ENCODE measurements around the gene GUCY1A1. TPM values are rescaled to one million over a fixed set of nuclear protein-coding genes. Genes with fewer than 3 reads are reported as not detected.

Gene GUCY1A1
- polyA plus RNA-seq, 3 donors from 2014 or later = 6.1 to 15.8 (median 12.6) TPM

DNA sequence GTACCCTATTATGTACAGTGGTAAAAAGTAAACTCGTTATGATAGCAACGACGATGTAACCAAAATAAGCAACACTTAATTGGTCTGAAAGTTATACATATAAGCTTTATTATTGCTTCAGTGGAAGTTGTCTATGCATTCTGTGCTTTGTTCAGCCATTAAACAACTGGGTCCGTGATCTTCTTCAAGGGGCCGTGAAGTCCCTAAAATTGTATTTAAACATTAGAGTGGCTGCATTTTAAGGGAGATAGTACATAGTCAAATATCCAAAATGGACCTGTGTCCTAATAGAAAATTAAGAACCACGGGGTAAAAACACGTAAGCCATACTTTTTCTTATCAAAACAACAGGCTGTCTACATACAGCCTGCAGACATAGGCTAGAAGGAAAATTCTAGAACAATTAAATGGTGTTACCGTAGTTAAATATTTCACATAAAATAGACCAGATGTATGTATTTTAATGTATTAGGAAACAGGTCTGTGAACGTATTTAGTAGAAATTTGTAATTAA is 2.1 kb downstream of the GUCY1A1 start:
- Mint-ChIP-seq H3K4me3 (peak overlapping the region; percentile 86 to 93 (median 87)), H3K4me1 (peaks cover 16 to 37% of the 10 kb centered on the region in 2 donors), H3K27me3 (ENCODE audit: low read depth in 3 of 3) (peaks cover 0 to 14% (median 3%) of the 10 kb centered on the region in 3 donors), H3K36me3 (no peaks in the 10 kb centered on the region), H3K27ac (peak overlapping the region; percentile 76 to 93 (median 84)), H3K9me3 (peaks cover 0 to 3% (median 0%) of the 10 kb centered on the region in 6 donors)
- no peak for DNase-seq

DNA sequence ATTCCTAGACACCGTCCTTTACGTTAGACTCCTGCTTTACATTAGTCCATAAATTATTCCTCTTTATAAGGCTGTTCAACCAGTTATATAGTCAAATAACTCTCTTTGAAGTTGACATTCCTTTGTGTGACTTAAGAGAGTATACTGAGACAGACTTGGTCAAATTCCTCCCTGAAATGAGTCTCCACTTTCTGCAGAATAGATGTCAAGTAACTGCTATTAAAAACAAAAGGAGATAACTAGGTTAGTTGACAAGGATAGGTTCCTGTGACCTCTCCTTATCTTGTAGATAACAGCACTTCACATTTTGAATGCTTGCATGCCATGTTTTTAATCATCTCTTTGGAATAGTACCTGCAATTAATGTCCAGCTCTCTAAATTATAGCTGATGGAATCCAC is 5.7 kb downstream of the GUCY1A1 start:
- H3K4me3 Mint-ChIP-seq = no peak overlapping the region

DNA sequence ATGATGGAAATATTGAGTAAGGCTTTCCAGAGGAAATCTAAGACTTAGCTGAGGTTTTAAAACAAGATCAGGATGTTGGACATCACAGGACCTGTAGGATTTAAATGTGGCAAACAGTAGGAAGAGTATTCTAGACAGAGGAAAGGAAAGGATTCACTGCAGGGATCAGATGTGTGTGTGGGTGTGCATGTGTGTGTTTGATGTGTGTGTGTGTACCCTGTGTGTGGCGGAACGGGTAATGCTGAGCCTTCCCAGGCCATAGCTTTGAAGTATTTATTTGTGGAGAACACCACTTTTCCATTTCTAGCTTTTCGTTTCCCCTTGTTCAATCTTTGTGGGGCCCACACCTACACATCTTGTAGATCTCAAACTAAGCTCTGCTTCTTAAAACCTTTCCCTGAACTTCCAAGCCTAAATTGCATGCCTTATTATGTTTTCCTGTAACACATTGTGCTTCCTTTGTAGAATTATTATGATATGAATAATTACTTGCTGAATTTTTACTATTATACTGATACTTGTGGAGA is 6.9 kb downstream of the GUCY1A1 start:
- peaks cover 0 to 3% (median 0%) of the 10 kb centered on the region in 6 donors for H3K9me3 Mint-ChIP-seq
- no peak overlapping the region for H3K27ac Mint-ChIP-seq
- H3K4me1 Mint-ChIP-seq = peaks cover 14 to 34% of the 10 kb centered on the region in 2 donors
- H3K36me3 Mint-ChIP-seq = no peaks in the 10 kb centered on the region
- peaks cover 0 to 2% (median 0%) of the 10 kb centered on the region in 3 donors for H3K27me3 Mint-ChIP-seq (ENCODE audit: low read depth in 3 of 3)
- no peak for DNase-seq
- no peak overlapping the region for H3K4me3 Mint-ChIP-seq

More for the DNA sequence above, 5.7 kb downstream of the GUCY1A1 start:
- Mint-ChIP-seq H3K9me3 (peaks cover 0 to 3% (median 0%) of the 10 kb centered on the region in 6 donors), H3K4me1 (peaks cover 19 to 41% of the 10 kb centered on the region in 2 donors), H3K27ac (no peak overlapping the region), H3K36me3 (no peaks in the 10 kb centered on the region), H3K27me3 (ENCODE audit: low read depth in 3 of 3) (peaks cover 0 to 8% (median 0%) of the 10 kb centered on the region in 3 donors)
- no peak for DNase-seq

DNA sequence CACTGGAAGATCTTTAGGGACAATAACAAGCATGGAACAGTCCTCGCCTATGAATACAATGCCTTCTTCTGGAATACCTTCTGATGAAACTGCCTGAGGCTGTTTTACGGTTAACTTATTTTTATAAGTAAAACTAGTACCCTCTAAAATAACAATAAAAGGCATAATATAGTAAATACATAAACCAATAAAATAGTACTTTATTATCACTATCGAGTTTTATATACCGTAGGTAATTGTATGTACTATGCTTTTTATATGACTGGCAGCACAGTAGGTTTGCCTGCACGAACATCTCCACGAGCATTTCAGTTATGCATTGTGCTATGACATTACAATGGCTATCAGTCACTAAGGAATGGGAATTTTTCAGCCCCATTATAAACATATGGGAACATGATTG is 8.0 kb downstream of the GUCY1A1 start:
- no peak for DNase-seq
- no peak overlapping the region for H3K4me3 Mint-ChIP-seq
- H3K36me3 Mint-ChIP-seq = no peaks in the 10 kb centered on the region
- H3K27me3 Mint-ChIP-seq (ENCODE audit: low read depth in 3 of 3) = peaks cover 0 to 2% (median under 1%) of the 10 kb centered on the region in 3 donors
- H3K9me3 Mint-ChIP-seq = peaks cover 0 to 3% (median 0%) of the 10 kb centered on the region in 6 donors
- H3K4me1 Mint-ChIP-seq = peaks cover 14 to 28% of the 10 kb centered on the region in 2 donors
- H3K27ac Mint-ChIP-seq = no peak overlapping the region

DNA sequence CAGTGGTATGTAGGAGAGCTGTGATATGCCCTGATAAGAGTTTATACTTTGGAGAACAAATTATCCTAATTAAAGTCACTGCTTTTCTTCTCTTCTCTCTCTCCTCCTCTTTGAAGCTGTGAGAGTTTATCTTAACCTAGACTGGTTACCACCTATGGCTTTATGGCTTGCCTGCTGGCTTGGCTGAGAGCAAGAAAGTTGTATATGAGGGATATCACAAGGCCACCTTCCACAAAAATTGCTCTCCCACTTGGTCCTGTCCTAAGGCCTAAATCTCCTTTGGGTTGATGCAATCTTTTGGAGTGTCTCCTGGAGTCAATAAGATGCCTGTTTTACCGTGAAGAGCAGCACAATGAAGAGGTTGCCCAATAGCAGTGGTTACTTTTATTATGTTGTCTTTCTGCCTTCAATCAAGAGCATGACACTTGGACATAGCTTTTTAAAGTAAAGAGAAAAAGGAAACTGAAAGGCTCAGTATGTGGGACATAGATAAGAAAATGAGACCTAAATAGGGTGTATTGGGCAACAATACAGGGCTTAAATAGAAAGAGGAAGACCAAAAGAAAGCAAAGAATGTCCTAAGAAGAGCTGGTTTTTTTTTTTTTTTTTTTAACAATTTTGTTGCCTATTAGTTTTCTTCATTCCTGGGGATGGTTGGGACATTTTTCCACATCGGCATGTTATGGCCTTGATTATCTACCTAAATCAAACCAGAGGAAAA is 9.2 kb downstream of the GUCY1A1 start:
- peak overlapping the region; percentile 29 to 70 (median 52) for H3K4me3 Mint-ChIP-seq

DNA sequence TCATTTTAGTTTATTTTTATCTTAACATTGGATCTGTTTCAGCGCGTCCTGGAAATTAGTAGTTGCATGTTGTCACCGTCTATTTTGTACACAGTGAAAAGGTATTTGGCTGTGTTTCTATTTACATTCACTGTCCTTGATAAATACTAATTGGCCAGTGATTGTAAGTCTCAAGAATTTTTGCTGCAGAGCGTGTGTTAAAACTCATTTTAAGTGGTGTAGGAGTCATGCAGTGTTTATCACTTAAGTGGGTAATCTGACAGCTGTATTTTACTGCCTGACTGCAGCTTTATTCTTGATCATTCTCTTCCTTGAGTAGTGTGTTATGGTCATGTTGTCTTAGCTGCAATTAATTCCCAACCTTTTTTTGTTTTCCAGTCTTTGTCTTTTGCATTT is 9.8 kb downstream of the GUCY1A1 start:
- no peak for DNase-seq
- H3K36me3 Mint-ChIP-seq = no peaks in the 10 kb centered on the region
- H3K27me3 Mint-ChIP-seq (ENCODE audit: low read depth in 3 of 3) = peaks cover 0 to 2% (median 2%) of the 10 kb centered on the region in 3 donors
- H3K4me3 Mint-ChIP-seq = peak overlapping the region in 4 of 5 donors; percentile 49 to 70 (median 53)
- peaks cover 0 to under 1% (median 0%) of the 10 kb centered on the region in 6 donors for H3K9me3 Mint-ChIP-seq
- H3K4me1 Mint-ChIP-seq = peaks cover 14 to 18% of the 10 kb centered on the region in 2 donors
- H3K27ac Mint-ChIP-seq = peak overlapping the region in 5 of 6 donors; percentile 5 to 79 (median 72)

More for the DNA sequence above, 9.2 kb downstream of the GUCY1A1 start:
- DNase-seq = peak in 1 of 3 donors; percentile 15
- Mint-ChIP-seq H3K36me3 (no peaks in the 10 kb centered on the region), H3K27me3 (ENCODE audit: low read depth in 3 of 3) (peaks cover 0 to 2% (median 2%) of the 10 kb centered on the region in 3 donors), H3K4me1 (peaks cover 14 to 18% of the 10 kb centered on the region in 2 donors), H3K27ac (peak overlapping the region in 5 of 6 donors; percentile 47 to 79 (median 72)), H3K9me3 (peaks cover 0 to 3% (median 0%) of the 10 kb centered on the region in 6 donors)

DNA sequence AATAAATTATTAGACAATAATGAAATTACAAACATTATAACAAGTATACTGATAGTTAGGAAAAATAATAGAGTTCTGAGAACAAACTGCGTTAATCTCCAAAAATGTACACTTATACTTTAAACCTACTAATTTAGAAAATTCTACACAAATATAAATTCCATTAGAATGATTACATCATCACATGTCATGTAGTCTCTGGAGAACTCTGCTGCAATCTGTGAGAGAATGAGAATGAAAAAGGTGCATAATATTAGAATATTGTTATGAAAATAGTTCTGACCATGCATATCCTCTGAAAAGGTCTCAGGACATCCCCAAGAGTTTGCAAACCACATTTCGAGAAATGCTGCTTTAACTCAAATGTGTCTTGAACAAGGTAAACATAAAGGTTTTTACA is 11.4 kb downstream of the GUCY1A1 start:
- peaks cover 0 to 2% (median 2%) of the 10 kb centered on the region in 3 donors for H3K27me3 Mint-ChIP-seq (ENCODE audit: low read depth in 3 of 3)
- peaks cover 14 to 18% of the 10 kb centered on the region in 2 donors for H3K4me1 Mint-ChIP-seq
- H3K27ac Mint-ChIP-seq = no peak overlapping the region

DNA sequence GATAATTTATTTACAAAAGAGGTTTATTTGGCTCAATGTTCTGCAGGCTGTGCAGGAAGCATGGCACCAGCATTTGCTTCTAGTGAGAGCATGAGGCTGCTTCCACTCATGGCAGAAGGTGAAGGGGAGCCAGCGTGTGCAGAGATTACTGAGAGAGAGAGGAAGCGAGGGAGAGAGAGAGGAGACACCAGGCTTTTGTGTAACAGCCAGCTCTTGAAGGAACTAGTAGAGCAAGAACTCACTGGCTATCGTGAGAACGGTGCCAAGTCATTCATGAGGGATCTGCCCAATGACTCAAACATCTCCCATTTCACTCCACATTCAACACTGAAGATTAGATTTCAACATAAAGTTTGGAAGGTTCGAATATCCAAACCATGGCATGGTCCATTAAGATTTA is 12.7 kb downstream of the GUCY1A1 start:
- Mint-ChIP-seq H3K4me3 (no peak overlapping the region), H3K4me1 (peaks cover 14 to 18% of the 10 kb centered on the region in 2 donors), H3K9me3 (no peaks in the 10 kb centered on the region), H3K36me3 (no peaks in the 10 kb centered on the region), H3K27me3 (ENCODE audit: low read depth in 3 of 3) (peaks cover 0 to 2% (median 2%) of the 10 kb centered on the region in 3 donors), H3K27ac (no peak overlapping the region)
- no peak for DNase-seq

More for the DNA sequence above, 11.4 kb downstream of the GUCY1A1 start:
- Mint-ChIP-seq H3K9me3 (no peaks in the 10 kb centered on the region), H3K4me3 (no peak overlapping the region), H3K36me3 (no peaks in the 10 kb centered on the region)
- DNase-seq = no peak

DNA sequence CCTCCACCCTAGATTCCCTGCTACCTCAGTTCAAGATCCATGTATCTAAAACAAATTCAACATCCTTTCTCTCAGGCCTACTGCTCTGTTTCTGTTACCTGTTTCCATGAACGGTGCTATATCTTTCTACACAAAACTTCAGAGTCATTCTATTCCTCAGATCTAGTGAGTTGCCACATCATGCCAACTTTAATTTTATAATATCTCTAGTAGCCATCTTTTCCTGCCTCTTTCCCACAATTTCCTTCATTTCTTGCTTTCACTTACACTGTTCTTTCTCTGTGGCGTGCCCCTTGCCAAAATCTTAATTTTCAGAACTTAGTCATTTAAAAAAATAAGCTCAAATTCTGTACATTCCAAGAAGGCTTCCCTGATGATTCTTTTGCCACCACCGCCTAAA is 15.2 kb downstream of the GUCY1A1 start:
- H3K36me3 Mint-ChIP-seq = no peaks in the 10 kb centered on the region
- no peak overlapping the region for H3K27ac Mint-ChIP-seq
- peaks cover 0 to 2% (median 2%) of the 10 kb centered on the region in 3 donors for H3K27me3 Mint-ChIP-seq (ENCODE audit: low read depth in 3 of 3)
- H3K4me1 Mint-ChIP-seq = peaks cover 6 to 16% of the 10 kb centered on the region in 2 donors
- H3K4me3 Mint-ChIP-seq = no peak overlapping the region
- DNase-seq = no peak
- H3K9me3 Mint-ChIP-seq = no peaks in the 10 kb centered on the region

DNA sequence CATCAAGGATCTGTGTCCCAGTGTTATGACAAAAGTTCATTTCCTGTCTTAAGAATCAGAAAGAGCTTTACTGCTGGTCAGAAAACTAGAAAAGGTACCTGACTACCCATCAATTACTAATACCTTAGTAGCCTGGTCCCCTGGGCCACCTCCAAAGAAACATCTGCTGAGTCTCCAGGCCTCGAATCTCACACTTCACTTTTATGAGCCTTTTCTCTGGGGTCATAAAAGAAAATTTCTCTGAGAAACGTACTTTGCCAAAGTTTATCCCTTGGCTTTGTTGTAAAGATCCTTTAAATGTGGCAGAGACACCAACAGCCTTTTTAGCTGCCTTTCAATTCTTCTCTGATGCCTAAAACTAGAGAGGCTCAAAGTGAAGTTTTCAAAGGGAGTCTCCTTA is 17.8 kb downstream of the GUCY1A1 start:
- peaks cover 4 to 12% of the 10 kb centered on the region in 2 donors for H3K4me1 Mint-ChIP-seq
- H3K27me3 Mint-ChIP-seq (ENCODE audit: low read depth in 3 of 3) = peaks cover 0 to 2% (median 2%) of the 10 kb centered on the region in 3 donors
- no peak overlapping the region for H3K4me3 Mint-ChIP-seq
- H3K36me3 Mint-ChIP-seq = no peaks in the 10 kb centered on the region
- no peaks in the 10 kb centered on the region for H3K9me3 Mint-ChIP-seq
- no peak for DNase-seq
- no peak overlapping the region for H3K27ac Mint-ChIP-seq

DNA sequence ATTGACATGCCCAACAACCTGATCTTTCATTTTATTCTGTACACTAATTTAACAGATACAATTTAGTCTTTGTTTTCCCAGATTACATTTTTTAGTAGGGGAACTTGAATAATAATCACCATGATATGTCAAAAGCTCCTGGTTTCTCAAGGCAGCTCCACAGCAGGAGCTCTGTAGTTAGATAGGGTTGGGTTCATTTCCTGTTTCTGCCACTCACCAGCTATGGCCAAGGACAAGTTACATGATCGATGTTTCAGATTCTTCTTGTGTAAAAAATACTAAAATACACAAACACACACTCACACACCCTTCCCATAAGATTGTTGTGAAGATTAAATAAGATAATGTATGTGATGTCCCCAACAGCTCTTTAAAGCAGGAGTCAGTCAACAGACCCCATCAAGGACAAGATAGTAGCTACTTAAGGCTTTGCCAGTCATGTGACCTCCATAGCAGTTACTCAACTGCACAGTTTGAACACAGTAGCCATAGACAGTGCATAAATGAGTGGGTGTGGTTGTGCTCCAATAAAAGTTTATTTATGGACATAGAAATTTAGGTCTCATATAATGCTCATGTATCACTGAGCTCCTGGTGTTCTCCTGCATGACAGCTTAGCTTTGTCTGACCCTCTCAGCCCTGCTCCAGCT is 18.4 kb downstream of the GUCY1A1 start:
- Mint-ChIP-seq H3K9me3 (no peaks in the 10 kb centered on the region), H3K4me1 (peaks cover 4 to 12% of the 10 kb centered on the region in 2 donors), H3K27ac (peak overlapping the region in 1 of 6 donors; percentile 12), H3K36me3 (no peaks in the 10 kb centered on the region), H3K4me3 (peak overlapping the region in 1 of 5 donors; percentile 31), H3K27me3 (ENCODE audit: low read depth in 3 of 3) (peaks cover 0 to 2% (median 0%) of the 10 kb centered on the region in 3 donors)
- no peak for DNase-seq

DNA sequence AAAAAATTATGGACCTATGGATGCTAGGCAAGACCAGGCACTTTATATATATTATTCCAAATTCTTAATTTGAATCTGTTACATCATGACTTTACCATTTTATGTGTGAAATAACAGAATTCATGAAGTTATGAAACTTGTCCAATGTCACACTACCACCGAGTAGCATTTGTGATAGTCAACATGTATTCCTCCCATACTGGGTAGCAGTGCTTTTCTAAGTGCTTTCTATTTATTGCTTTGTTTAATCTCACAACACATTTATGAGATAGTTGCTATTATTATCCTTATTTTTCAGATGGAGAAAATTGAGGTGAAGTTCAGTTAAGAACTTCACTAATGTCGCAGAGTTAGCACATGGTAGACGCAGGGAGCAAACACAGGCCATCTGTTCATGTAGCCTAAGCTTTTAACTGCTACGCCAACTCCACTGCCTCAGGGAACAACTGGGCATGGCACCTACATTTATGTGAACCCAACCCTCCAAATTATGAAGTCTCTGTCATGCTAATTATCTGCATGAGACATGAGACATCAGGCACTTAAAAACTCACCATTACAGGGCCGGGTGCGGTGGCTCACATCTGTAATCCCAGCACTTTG is 20.8 kb downstream of the GUCY1A1 start:
- DNase-seq = no peak
- no peaks in the 10 kb centered on the region for H3K9me3 Mint-ChIP-seq

DNA sequence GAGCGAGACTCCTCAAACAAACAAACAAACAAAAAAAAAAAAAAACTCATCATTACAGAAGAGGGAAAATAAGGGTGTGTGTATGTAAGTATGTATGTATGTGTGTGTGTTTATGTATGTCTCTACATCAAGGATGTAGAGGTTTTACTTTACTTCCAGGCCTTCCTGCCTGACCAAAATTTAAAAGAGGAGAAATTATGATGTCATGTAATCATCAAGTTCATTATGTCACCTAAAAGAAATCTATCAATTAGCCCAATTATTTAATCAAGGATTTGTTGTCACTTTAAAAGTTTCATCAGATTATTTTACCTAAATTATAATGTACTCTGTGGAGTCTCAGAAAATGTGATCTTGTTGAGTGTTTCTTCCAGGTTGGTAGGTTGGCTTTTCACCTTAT is 21.6 kb downstream of the GUCY1A1 start:
- Mint-ChIP-seq H3K36me3 (no peaks in the 10 kb centered on the region), H3K9me3 (no peaks in the 10 kb centered on the region), H3K4me3 (no peak overlapping the region), H3K4me1 (peaks cover 4 to 12% of the 10 kb centered on the region in 2 donors), H3K27ac (no peak overlapping the region), H3K27me3 (ENCODE audit: low read depth in 3 of 3) (peaks cover 0 to under 1% (median 0%) of the 10 kb centered on the region in 3 donors)
- no peak for DNase-seq

More for the DNA sequence above, 20.8 kb downstream of the GUCY1A1 start:
- Mint-ChIP-seq H3K27me3 (ENCODE audit: low read depth in 3 of 3) (no peaks in the 10 kb centered on the region), H3K27ac (no peak overlapping the region), H3K4me1 (peaks cover 4 to 12% of the 10 kb centered on the region in 2 donors), H3K36me3 (no peaks in the 10 kb centered on the region), H3K4me3 (no peak overlapping the region)
